HG02623 (cell line): ENCODE measurements around the gene VPS9D1.
"Not testable (repeated sequence)": the region's sequence is repeated elsewhere in the genome, so short reads cannot be mapped to it uniquely, and the experiment has no call there.

Experiments used
- ATAC-seq: cut with Tn5 transposase; IDR thresholded peaks from one replicate; pipeline ENCODE4 v1.9.1; 2021; ENCODE audit warnings: moderate library complexity; ENCODE audit not compliant: unreplicated experiment

Gene VPS9D1

GRCh38 chr16:89710709-89711564, 9.8 kb downstream of the VPS9D1 start:
- ATAC-seq, result no peak

DNA sequence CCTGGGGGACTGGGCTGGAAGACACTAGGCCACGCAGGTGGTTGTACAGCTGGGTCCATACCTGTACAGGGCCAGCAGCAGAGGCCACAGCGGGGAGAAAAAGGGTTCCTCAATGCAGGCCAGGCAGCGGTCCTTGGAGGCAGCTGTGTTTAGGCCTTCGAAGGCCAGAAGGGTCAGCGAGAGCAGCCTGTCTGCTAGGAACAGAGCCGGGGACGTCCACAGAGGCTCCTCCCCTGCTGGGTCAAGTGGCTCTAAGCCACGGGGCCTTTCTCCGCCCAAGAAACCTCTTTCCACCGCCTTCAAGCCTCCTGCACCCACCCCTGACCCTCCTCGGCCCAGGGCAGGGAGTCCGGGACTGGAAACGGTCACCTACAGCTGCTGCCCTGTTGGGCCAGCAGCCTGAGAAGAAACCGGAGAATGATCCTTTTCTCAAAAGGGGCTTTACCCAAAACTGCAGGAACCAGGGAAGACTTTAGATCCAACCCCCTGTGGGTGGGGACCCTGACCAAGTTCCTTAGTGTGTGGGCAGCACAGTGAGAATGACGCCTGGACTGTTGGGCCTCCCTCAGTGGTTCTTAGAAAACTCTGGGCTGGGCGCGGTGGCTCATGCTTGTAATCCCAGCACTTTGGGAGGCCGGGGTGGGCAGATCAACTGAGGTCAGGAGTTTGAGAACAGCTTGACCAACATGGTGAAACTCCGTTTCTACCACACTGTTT, 10.8 kb downstream of the VPS9D1 start:
- ATAC-seq, result no peak

- no peak for ATAC-seq
Observed at GRCh38 chr16:89709166-89709565, 11.5 kb downstream of the VPS9D1 start.

GRCh38 chr16:89708481-89708931, 12.2 kb downstream of the VPS9D1 start:
- ATAC-seq, result no peak

DNA sequence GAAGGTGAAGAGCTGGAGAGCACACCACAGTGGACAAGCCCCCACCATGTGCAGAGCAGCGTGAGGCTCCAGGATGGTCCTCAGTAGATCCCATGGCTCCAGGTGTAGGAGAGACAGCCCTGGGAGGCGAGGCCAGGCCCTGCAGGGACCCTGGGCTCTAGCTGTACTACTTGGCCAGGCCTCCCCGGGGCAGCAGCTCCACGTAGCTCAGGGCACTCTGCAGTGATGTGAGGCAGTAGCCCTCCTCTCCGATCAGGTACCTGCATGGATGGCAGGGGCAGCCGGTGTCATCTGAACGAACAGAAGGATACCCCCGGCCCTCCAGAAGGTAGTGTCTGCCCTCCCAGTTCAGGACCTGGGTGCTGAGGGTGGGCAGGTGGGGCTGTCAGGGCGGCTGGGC, 13.0 kb downstream of the VPS9D1 start:
- no peak for ATAC-seq

- no peak for ATAC-seq
Observed at GRCh38 chr16:89706518-89707260, 14.0 kb downstream of the VPS9D1 start.

DNA sequence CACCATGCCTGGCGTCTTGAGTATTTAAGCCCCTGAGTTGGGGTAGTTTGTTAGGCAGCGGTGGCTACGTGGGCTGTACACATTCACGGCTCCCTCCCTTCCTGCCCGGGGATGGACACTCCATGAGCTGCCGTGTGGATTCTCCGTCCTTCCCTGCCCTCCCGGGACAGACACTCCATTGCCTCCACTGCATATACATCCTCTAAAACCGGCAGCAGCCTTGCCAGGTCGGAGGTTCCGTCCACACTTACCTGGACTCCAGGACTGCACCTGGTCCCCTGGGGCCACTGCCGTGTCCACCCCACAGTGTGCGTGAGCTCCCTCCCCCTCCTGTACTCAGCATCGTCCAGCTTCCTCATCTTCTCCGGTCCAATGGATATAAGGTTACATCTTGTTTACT, 15.7 kb downstream of the VPS9D1 start:
- ATAC-seq, result no peak

DNA sequence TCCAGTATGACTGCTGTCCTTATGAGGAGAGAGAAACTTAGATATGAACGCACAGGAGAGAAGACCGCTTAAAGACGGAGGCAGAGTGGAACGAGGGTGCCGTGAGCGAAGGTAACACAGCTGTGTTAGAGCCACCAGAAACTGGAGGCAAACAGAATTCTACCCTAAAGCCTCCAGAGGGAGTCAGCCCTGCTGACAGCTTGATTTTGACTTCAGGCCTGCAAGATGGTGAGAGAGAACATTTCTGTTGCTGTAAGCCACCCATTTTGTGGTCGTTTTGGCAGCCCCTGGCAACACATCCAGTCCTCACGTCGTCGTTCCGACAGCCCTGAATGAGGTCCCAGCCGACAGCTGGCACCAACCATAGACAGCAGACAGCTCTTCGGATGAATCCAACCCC, 16.4 kb downstream of the VPS9D1 start:
- no peak for ATAC-seq

- peak; percentile 66 for ATAC-seq
Observed at GRCh38 chr16:89701425-89702406, 19.0 kb downstream of the VPS9D1 start, which contains the start of gene SPATA2L. SPATA2L (minus strand) TSS chr16:89701705; CDS start chr16:89701232, 473 bp downstream.

DNA sequence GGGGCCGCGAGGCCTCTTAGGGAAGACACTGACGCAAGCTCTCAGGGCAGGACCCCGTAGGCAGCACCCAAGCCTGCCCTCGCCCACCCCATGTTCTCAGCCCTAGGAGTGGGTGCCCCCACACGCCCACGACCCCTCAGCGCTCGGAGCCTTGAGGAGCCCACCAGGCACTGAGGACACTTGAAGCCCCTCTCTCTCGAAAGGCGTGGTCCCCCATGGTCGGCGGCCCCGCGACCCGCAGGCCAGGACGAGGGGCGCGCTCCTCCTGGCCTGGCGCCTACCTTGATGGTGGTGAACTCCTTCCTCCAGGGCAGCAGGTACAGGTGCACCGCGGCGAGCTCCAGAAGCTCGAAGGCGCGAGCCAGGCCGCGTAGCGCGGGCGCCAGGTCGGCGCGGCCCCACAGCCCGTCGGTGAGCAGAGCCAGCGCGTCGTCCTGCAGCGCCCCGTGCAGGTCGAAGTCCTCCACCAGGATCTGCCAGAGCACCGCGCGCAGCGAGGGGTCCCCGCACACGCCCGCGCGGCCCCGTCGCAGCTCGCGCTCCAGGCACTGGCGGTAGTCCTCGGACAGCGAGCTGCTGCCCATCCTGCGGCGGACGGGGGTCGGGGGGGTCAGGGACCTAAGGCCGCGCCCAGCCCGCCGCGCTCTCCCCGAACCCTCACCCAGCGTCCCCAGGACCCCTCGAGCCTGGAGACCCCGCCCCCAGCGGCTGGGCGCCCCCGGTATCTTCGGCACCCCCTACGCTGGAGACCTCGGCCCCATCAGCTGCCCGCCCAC, 19.9 kb downstream of the VPS9D1 start:
- ATAC-seq, result no peak

GRCh38 chr16:89700100-89700648, 20.5 kb downstream of the VPS9D1 start:
- peak; percentile 31 for ATAC-seq

DNA sequence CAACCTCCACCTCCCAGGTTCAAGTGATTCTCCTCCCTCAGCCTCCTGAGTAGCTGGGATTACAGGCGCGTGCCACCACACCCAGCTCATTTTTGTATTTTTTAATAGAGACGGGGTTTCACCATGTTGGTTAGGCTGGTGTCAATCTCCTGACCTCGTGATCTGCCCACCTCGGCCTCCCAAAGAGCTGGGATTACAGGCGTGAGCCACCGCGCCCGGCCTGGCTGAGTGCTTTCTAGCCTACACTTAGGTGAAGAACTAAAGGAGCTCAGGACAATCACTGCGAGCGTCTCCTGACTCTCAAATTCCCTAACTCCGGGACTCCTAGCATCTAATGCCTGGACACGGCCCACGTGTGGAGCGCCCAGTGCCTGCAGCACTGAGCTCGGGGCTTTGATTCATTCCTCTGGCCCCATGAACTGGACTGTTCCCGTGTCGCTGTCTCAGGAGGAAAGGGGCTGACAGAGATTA, 21.0 kb downstream of the VPS9D1 start:
- ATAC-seq, result not testable (repeated sequence)

DNA sequence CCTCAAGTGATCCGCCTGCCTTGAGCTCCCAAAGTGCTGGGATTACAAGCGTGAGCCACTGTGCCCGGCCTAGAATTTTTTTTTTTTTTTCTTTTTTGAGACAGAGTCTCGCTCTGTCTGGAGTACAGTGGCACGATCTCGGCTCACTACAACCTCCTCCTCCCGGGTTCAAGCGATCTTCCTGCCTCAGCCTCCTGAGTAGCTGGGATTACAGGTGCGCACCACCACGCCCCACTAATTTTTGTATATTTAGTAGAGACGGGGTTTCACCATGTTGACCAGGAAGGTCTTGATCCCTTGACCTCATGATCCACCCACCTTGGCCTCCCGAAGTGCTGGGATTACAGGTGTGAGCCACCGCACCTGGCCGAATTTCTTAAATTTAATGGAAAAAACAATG, 22.0 kb downstream of the VPS9D1 start:
- ATAC-seq, result not testable (repeated sequence)

DNA sequence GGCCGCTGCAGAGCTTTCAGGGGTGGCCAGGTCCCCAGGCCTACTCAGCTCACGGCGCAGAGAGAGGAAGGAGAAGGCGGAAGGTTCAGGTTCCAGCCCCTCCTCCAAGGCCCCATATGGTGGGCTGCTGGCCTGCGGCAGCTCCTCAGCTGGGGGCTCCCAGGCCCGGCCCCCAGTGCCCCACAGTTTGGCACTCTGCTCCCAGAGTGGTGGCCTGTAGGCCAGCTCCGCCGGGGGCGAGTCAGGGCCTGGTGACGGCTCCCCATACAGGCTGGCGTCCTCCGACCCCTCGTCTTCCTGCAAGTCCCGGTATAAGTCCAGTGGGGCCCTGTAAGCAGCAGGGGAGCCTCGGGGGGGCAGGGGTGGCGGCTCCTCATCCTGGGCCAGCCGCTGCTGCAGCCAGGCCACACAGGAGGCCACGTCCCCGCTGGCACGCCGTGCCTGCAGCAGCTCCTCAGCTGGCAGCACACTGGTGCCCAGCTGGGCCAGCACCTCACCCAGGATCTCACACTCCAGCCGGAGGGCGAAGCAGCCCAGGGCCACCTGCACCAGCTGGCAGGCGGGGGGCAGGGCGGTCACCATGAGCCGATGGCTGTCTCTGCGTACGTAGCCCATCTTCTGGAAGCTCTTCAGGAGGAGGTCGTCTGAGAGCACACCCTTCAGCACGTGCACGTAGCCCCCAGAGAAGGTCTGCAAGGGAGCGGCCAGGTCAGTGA, 22.9 kb downstream of the VPS9D1 start:
- no peak for ATAC-seq

- ATAC-seq, result no peak
Observed at GRCh38 chr16:89697161-89697615, 23.5 kb downstream of the VPS9D1 start.

- no peak for ATAC-seq
Observed at GRCh38 chr16:89696670-89697128, 24.0 kb downstream of the VPS9D1 start.

DNA sequence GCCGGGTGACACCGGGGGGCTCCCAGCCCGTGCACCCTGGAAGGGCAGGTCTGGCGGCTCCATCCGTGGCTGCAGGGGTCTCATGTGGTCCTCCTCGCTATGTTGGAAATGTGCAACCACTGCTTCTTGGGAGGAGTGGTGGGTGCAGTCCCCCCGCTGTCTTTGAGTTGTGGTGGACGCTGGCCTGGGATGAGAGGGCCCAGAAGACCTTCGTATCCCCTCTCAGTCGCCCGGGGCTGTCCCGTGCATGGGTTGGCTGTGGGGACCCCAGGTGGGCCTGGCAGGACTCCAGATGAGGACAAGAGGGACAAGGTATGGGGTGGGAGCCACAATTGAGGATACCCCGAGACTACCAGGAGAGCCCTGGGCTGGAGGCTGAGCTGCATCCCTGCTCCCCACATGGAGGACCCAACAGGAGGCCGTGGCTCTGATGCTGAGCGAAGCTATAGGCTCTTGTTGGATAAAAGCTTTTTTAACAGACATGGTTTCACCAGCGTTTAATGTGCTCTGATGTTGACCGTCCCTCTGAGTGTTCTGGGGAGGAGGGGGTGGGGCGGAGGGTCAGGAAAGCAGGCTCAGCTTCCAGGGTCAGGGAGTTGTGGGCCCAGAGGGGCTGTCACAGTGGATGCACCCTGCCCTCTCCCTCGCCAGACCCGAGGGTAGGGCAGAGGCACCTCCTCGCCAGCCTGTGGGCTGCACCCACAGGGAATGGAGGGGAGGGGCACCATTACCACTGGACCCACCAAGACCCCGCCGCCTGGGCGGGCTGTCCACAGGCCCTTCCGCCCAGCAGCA, 24.6 kb downstream of the VPS9D1 start:
- no peak for ATAC-seq
